ENCODE results near the gene MTG1. TPM values are rescaled to one million over a fixed set of nuclear protein-coding genes. Genes with fewer than 3 reads are reported as not detected.
"Not testable (repeated sequence)": the region's sequence is repeated elsewhere in the genome, so short reads cannot be mapped to it uniquely, and the experiment has no call there.

Gene MTG1
- total RNA-seq, 1 donor: 31.5 TPM

DNA sequence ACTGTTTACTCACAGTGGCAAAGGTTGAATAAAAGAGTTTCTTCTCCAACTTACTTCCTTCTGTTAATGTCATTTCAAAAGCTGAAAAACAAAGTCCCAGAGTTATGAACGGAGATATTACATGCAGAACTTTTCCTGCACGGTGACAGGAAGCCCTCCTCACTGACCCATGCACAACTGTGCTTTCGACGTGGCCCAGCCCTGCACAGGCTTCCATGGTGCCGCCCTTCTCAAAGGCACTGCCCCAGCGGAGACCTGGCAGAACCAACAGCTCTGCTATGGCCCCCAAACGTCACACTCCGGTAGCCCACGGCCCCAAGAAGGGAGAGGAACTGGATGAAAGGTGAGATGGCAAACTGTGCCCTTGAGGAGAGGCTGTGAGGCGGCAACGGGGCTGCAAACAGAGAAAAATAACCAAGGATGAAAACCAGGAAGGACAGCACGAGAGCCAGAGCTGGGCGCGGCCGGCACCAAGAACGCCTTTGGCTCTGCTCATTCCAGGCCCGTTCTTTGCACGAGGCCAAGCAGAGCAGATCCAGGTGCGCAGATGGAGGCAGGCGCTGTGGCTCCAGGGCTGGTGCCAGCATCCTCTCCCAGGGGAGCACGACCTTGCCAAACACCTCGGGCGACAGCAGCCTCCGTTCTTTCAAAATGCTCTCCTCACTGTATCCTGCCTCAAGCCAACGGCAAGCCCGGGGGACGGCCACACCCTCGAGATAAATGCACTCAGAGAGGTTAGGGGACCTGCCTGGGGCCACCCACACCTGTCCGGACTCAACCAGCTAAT, 29.1 kb upstream of the MTG1 start:
- Histone ChIP-seq H3K27me3 (ENCODE audit: insufficient read depth, low read length) (no peaks in the 10 kb centered on the region), H3K4me2 (ENCODE audit: insufficient read depth, low read length) (no peak overlapping the region), H3K36me3 (ENCODE audit: insufficient read depth, low read length) (peaks cover 51% of the 10 kb centered on the region), H3K4me1 (ENCODE audit: insufficient read depth, low read length) (no peaks in the 10 kb centered on the region), H3K9me3 (ENCODE audit: low read depth, low read length) (no peaks in the 10 kb centered on the region), H2AFZ (ENCODE audit: low read length) (no peak overlapping the region), H4K20me1 (ENCODE audit: insufficient read depth, low read length) (no peaks in the 10 kb centered on the region), H3K79me2 (ENCODE audit: insufficient read depth, low read length) (no peaks in the 10 kb centered on the region), H3K27ac (ENCODE audit: low read depth, low read length) (no peak overlapping the region), H3K4me3 (ENCODE audit: insufficient read depth, low read length) (no peak overlapping the region)
- TF ChIP-seq, protein P1, sequence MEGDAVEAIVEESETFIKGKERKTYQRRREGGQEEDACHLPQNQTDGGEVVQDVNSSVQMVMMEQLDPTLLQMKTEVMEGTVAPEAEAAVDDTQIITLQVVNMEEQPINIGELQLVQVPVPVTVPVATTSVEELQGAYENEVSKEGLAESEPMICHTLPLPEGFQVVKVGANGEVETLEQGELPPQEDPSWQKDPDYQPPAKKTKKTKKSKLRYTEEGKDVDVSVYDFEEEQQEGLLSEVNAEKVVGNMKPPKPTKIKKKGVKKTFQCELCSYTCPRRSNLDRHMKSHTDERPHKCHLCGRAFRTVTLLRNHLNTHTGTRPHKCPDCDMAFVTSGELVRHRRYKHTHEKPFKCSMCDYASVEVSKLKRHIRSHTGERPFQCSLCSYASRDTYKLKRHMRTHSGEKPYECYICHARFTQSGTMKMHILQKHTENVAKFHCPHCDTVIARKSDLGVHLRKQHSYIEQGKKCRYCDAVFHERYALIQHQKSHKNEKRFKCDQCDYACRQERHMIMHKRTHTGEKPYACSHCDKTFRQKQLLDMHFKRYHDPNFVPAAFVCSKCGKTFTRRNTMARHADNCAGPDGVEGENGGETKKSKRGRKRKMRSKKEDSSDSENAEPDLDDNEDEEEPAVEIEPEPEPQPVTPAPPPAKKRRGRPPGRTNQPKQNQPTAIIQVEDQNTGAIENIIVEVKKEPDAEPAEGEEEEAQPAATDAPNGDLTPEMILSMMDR (IDR thresholded peaks at IDR 0.05; ENCODE audit: extremely low read depth, low read depth, low read length): no peak
- DNase-seq (ENCODE audit: insufficient read length, low spot score, missing footprints): no peak

DNA sequence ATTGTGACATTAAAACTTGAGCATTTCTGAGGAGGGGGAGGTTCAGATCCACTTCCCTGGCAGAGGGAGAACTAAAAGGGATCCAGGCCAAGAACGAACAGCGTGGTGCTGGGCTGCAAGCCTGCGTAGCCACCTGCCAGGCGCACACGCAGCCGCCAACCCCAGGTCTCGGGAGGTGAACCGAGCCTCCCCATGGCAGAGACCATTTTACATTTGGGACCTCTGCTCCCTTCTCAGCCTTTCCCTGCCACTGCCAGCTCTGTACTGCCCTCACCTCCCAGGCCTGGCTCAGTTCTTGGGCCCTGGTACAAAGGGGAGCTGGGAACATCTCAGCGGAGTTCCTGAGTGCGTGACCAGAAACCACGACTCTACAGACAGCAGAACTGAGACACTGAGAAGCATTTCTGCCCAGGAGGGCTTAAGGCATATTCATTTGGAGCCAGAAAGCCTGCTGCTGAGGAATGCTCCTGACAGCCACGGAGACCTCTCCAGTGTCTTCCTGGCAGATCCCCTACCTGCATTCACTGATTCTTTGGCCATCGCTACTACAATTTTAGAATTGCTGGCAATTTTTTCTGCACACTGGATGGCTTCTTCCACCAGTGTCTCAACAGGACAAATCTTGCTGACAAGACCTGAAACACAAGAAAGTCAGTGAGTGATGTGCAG, 28.4 kb upstream of the MTG1 start:
- H3K4me3 ChIP-seq (ENCODE audit: insufficient read depth, low read length): no peak overlapping the region
- TF ChIP-seq, protein P1 (IDR thresholded peaks at IDR 0.05; ENCODE audit: extremely low read depth, low read depth, low read length): no peak
- no peaks in the 10 kb centered on the region for H3K27me3 ChIP-seq (ENCODE audit: insufficient read depth, low read length)
- no peak overlapping the region for H3K27ac ChIP-seq (ENCODE audit: low read depth, low read length)
- no peaks in the 10 kb centered on the region for H4K20me1 ChIP-seq (ENCODE audit: insufficient read depth, low read length)
- no peaks in the 10 kb centered on the region for H3K79me2 ChIP-seq (ENCODE audit: insufficient read depth, low read length)
- DNase-seq (ENCODE audit: insufficient read length, low spot score, missing footprints): no peak
- H3K4me2 ChIP-seq (ENCODE audit: insufficient read depth, low read length): no peak overlapping the region
- H3K9me3 ChIP-seq (ENCODE audit: low read depth, low read length): no peaks in the 10 kb centered on the region
- H2AFZ ChIP-seq (ENCODE audit: low read length): no peak overlapping the region
- H3K36me3 ChIP-seq (ENCODE audit: insufficient read depth, low read length): peaks cover 56% of the 10 kb centered on the region
- no peaks in the 10 kb centered on the region for H3K4me1 ChIP-seq (ENCODE audit: insufficient read depth, low read length)

DNA sequence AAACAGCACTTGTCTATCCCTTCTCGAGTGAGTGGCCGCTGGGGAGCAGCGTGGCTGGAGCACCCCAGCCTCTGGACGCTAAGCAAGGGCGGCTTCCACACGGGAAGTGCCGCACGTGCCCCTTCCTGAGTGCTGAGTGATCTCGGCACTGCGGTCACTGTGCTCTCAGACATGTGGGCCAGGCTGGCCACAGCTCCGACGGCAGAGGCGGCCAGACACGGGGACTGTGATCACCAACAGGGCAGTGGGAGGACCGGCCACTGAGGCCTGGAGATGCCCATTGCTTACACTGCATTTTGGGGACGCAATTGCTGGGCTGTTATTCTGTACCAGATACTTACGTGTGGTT, 27.9 kb upstream of the MTG1 start:
- Histone ChIP-seq H3K4me3 (ENCODE audit: insufficient read depth, low read length) (no peak overlapping the region), H2AFZ (ENCODE audit: low read length) (no peak overlapping the region), H3K36me3 (ENCODE audit: insufficient read depth, low read length) (peaks cover 56% of the 10 kb centered on the region), H3K9me3 (ENCODE audit: low read depth, low read length) (no peaks in the 10 kb centered on the region), H4K20me1 (ENCODE audit: insufficient read depth, low read length) (no peaks in the 10 kb centered on the region), H3K79me2 (ENCODE audit: insufficient read depth, low read length) (no peaks in the 10 kb centered on the region), H3K4me2 (ENCODE audit: insufficient read depth, low read length) (no peak overlapping the region), H3K27ac (ENCODE audit: low read depth, low read length) (no peak overlapping the region), H3K27me3 (ENCODE audit: insufficient read depth, low read length) (no peaks in the 10 kb centered on the region), H3K4me1 (ENCODE audit: insufficient read depth, low read length) (no peaks in the 10 kb centered on the region)
- no peak for DNase-seq (ENCODE audit: insufficient read length, low spot score, missing footprints)
- TF ChIP-seq, protein P1 (IDR thresholded peaks at IDR 0.05; ENCODE audit: extremely low read depth, low read depth, low read length): no peak

DNA sequence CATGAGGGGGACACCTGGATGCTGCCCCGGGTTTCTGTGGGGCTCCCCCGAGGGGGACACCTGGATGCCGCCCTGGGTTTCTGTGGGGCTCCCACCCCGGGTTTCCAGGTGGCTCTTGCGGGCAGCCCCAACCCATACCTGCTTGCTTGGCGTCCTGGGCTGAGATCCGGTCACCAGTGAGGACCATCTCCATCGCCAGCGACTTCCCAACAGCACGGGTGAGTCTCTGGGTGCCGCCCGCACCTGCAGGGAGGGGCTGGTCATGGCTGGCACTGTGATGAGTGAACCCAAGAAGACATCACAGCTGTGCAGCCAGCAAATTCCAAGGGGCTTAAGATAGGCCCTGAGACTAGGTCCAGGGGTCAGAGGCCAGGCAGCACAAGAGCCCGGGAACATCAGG, 27.2 kb upstream of the MTG1 start:
- peaks cover 56% of the 10 kb centered on the region for H3K36me3 ChIP-seq (ENCODE audit: insufficient read depth, low read length)
- H3K27ac ChIP-seq (ENCODE audit: low read depth, low read length): no peak overlapping the region
- H4K20me1 ChIP-seq (ENCODE audit: insufficient read depth, low read length): peaks cover 3% of the 10 kb centered on the region

DNA sequence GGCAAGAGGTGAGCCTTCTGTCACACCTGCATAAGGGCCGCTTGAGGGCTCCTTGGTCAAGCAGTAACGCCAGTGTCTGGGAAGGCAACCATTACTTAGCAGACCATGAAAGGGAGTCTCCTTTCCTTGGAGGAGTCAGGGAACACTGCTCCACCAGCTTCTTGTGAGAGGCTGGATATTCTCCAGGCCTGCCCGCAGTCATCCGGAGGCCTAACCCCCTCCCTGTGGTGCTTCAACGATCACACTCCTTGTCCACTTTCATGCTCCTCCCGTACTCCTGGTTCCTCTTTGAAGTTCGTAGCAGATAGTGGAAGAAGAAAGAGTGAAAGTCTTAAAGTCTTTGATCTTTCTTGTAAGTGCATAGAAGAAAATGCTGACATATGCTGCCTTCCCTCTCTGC, 26.5 kb upstream of the MTG1 start:
- H3K79me2 ChIP-seq (ENCODE audit: insufficient read depth, low read length); H3K27ac ChIP-seq (ENCODE audit: low read depth, low read length); H4K20me1 ChIP-seq (ENCODE audit: insufficient read depth, low read length); H3K4me2 ChIP-seq (ENCODE audit: insufficient read depth, low read length); DNase-seq (ENCODE audit: insufficient read length, low spot score, missing footprints); H3K9me3 ChIP-seq (ENCODE audit: low read depth, low read length); H2AFZ ChIP-seq (ENCODE audit: low read length); H3K4me3 ChIP-seq (ENCODE audit: insufficient read depth, low read length); H3K27me3 ChIP-seq (ENCODE audit: insufficient read depth, low read length); H3K4me1 ChIP-seq (ENCODE audit: insufficient read depth, low read length): not testable (repeated sequence)
- H3K36me3 ChIP-seq (ENCODE audit: insufficient read depth, low read length): peaks cover 51% of the 10 kb centered on the region

More for the DNA sequence above, 27.2 kb upstream of the MTG1 start:
- H3K4me2 ChIP-seq (ENCODE audit: insufficient read depth, low read length): no peak overlapping the region
- TF ChIP-seq, protein P1 (IDR thresholded peaks at IDR 0.05; ENCODE audit: extremely low read depth, low read depth, low read length): no peak
- H3K9me3 ChIP-seq (ENCODE audit: low read depth, low read length): no peaks in the 10 kb centered on the region
- no peaks in the 10 kb centered on the region for H3K4me1 ChIP-seq (ENCODE audit: insufficient read depth, low read length)
- H3K79me2 ChIP-seq (ENCODE audit: insufficient read depth, low read length): no peaks in the 10 kb centered on the region
- DNase-seq (ENCODE audit: insufficient read length, low spot score, missing footprints): no peak
- no peaks in the 10 kb centered on the region for H3K27me3 ChIP-seq (ENCODE audit: insufficient read depth, low read length)
- H3K4me3 ChIP-seq (ENCODE audit: insufficient read depth, low read length): no peak overlapping the region
- no peak overlapping the region for H2AFZ ChIP-seq (ENCODE audit: low read length)

All from osteoblast (primary cell).